Medulla oblongata (tissue), 1 donor: ENCODE data around the gene RHBDF1.

Source experiments
- DNase-seq: peaks from one replicate; pipeline ENCODE4 v3.0.0-alpha.2; 2015; ENCODE audit errors: extremely low spot score

RHBDF1 gene

DNA sequence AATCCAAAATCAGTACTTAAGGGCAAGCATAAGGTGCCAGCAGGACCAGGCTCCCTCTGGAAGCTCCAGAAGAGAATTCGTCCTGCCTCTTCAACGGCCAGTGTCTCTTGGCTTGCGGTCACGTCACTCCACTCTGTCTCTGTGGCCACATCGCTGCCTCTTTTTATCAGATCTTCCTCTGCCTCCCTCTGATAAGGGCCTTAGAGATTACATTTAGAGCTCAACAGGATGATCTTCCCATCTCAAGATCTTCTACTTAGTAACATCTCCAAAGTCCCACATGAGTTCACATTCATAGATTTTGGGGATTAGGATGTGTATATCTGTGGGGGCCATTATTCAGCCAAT lies 22.5 kb upstream of the RHBDF1 start:
- DNase-seq: no peak

DNA sequence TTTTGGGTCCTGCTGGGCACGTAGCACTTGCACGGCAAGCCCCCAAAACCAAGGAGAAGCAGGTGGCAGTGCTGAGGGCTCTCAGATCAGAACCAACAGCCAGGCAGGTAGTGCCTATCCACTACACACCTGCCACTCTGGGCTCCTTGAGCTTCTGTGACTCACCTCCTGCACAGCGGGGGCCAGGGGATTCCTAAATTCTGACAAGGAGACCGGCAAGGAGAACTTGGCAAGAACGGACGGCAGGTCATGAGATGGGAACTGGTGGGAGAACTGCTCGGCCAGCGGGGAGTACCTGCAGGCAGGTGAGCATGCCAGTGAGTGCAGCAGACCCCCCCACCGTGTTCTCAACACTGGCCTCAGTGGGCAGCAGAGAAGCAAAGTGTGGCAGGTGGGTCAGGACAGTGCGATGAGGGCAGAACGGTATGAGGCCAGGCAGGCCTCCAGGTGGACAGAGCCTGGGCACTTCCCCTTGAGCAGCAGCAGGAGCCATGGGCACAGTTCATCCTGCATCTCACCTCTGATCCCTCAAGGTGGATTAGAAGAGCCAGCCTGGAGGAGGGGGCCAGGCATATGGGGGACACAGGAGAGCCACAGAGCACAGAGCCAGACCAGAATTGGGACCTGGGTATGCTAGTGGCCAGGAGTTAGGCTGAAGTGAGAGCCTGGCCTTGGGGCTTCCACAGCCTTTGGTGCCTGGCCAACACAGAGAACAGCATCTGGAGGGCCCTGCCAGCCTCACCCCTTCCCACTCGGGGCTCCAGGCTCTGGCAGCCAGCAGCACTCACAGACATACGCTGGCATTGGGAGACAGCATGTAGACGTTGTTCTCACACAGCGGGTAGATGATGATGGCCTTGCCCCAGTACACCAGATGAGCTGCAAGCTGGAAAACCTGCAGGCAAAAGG lies 20.3 kb upstream of the RHBDF1 start:
- no peak for DNase-seq

GRCh38 chr16:91484-91883 lies 19.1 kb upstream of the RHBDF1 start:
- peak; percentile 93 for DNase-seq

GRCh38 chr16:89391-90302 lies 17.2 kb upstream of the RHBDF1 start:
- DNase-seq: no peak

DNA sequence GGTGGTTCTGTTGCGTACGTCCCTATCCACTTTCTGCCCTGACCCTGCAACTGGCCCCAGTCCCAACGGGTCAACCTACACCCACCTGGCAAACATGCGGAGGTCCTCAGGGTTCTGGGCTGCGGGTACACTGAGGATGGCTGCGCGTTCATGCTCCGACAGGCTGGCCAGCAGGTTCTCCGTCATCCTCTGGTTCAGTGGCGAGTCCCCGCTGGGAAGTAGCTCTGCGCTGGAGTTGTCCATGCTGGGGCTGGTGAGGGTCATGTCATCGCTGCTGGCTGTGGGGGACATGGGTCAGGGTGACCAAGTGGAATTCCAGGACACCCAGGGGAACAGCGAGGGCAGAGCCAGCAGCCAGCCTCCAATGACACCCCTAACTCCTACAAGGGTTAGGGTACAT lies 16.2 kb upstream of the RHBDF1 start:
- DNase-seq: no peak

DNA sequence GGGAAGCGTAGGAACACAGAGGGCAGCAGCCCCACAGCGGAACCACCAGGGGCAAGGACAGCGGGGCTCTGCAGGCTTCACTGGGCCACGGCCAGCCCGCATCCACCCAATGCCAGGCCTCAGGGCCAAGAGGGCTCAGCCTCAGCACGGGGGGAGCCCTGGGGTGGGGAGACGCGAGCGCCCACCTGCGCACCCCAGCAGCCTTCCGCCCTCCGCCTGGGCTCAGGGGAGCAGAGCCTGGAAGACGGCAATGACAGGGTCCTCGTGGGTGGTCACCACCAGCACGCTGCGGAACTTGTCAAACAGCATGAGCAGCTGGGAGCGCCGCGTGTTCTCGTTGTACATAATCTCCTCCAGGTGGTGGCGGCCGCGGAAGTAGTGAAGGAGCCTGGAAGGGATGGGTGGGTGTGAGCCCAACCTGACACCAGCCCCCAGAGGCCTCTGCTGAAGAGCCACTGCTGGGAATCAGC lies 14.1 kb upstream of the RHBDF1 start:
- no peak for DNase-seq

DNA sequence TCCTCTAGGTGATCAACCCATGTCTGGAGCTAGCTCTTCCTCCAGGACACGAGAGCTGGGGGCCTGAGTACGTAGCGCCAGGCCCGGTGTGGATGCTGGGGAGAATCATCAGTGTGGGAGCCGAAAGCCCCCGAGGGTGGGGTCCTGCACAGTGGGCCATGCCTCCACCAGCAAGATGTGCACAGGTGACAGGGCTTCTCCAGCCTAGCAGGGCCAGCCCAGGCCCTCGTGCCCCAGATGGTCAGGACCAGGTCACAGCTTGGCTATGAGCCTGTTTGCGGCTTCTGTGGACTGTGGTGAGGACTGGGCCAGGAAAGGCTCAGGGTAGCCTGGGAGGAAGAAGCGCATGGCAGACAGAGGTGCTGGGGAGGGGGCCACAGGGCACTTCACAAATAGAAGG lies 13.4 kb upstream of the RHBDF1 start:
- no peak for DNase-seq

GRCh38 chr16:85407-85782 lies 13.0 kb upstream of the RHBDF1 start:
- DNase-seq: no peak

GRCh38 chr16:84718-85406 lies 12.4 kb upstream of the RHBDF1 start:
- DNase-seq: peak; percentile 35

DNA sequence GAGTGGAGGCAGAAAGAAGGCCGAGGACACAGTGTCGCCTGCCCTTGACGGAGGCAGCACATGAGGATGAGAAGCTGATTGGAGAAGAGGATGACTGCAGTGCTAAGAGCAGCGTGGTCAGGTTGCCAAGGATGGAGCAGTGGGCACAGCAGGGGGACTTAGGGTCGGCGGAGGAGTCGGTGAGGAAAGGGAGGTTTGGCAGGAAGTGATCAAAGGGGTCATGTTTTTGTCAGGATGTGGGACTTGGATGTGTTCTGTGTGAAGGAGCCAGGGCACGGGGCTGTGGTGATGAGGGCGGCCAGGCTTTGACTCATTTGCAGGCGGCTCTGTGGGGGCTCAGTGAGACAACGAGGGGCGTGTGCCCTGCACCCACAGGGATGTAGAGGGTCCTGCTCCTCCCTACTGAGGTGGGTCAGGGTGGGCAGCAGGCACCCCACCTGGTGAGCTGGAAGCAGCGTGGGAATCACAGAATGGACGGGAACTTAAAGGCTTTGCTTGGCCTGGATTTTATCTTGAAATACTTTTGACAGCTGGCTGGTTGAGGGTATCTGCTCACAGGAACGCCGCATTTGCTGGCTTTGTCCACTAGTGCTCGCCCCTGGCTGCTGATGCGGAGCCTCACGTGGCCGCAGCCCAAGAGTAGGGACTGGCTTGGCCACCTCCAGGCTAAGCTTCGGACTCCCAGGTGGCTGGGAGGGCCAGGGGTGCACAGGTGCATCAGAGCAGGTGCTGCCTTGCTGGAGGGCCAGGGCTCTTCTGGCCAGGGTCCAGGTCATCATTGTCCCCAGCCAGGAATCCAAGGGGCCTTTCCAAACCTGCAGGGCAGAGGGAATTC lies 11.6 kb upstream of the RHBDF1 start:
- DNase-seq: no peak

- no peak for DNase-seq
Observed at GRCh38 chr16:83060-83603, 10.7 kb upstream of the RHBDF1 start.

DNA sequence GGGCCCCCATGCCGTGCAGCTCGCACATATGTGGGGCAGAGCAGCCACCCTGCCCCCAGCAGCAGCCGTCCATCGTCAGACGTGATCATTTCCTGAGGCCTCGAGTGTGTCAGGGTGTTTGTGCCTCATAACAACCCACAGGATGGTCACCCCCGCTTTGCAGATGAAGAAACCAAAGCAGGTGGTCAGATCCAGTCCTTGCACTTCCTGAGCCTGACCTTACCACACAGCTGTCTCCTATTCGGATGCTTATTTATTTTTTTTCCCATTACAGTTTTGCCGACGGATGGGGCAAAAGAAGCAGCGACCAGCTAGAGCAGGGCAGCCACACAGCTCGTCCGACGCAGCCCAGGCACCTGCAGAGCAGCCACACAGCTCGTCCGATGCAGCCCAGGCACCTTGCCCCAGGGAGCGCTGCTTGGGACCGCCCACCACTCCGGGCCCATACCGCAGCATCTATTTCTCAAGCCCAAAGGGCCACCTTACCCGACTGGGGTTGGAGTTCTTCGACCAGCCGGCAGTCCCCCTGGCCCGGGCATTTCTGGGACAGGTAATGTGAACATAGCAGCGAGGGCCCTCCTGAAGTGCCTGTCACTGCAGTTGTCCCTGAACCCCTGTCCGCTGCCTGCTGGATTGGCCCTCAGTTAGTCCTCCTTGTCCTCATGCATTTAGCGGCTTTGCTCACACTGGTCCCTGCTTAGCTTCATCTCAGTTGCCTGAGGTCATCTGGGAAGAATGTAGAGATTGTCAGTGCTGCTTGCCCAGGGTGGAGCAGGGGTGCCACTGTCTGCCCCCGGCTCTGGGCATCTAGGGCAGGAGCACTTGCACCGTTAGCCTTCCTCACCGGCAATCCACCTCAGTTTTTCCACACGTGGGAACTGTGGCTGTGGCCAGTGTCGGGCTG lies 7.0 kb upstream of the RHBDF1 start:
- DNase-seq: no peak

- no peak for DNase-seq
Observed at GRCh38 chr16:78444-79150, 6.2 kb upstream of the RHBDF1 start.

- peak; percentile 86 for DNase-seq
Observed at GRCh38 chr16:77807-78443, 5.5 kb upstream of the RHBDF1 start, which contains the start of gene MPG. MPG (plus strand) TSS chr16:78225; CDS start chr16:78310, 85 bp downstream.

GRCh38 chr16:77273-77806 lies 4.9 kb upstream of the RHBDF1 start:
- DNase-seq: no peak

DNA sequence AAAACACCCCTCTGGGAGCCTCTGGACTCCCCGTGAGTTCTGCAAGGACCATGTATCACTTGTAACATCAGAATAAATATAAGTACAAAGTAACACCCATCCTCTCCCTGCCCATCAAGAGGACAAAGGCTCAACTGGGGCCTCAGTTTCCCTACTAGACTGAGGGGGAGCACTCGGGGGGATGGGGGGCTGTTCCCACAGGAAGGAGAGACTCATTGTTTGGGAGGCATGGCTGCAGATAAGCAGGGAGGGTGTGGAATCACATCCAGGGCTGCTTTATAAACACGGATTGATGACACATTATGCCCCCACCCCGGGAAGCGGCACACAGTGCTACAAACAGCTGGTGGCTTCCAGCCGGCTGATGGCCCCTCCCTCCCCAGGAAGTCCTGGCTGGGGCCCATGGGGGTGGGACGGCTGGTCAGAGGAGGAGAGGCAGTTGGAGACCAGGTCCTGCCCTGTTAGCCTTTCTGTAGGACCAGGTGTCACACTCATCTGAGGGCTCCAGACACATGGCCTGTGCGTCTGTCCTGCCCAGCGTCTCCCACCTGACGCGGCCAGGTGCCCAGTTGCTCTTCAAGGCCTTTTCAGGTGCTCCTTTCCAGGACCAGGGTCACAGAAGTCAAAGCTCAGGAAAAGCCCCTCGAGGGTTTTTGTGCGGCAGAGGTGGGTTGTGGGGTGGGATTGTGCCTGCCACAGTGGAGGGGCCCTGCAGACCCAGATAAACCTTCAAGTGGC lies 4.3 kb upstream of the RHBDF1 start:
- DNase-seq: peak; percentile 33
